GM10847 (cell line): ENCODE measurements around the gene FAM83F.

ENCODE experiments used
- POLR2A ChIP-seq: IDR thresholded peaks from 2 replicates; pipeline ENCODE4 v1.6.1; 2011; ENCODE audit not compliant: insufficient read length; ENCODE audit errors: extremely low read depth

FAM83F gene

GRCh38 chr22:40033586-40034380 lies 39.0 kb downstream of the FAM83F start:
- TF ChIP-seq POLR2A = no peak

DNA sequence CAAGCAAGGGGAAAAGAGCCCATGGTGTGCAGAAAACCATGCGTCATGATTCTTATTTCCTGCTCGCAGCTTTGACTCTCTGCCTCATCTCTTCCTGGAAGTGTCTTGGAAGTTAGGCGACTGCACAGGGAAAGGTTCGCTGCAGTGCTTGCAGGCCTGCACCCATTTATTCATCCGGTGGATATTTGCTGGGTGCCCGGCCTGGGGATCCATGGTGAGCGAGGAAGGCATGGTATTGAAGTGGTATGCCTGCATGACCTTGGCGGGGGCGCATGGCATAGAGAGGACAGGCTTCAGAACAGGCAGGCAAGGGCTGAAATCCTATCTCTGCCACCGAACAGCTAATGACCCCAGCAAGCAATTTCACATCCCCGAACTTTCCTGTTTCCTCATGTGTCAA lies 40.6 kb downstream of the FAM83F start:
- TF ChIP-seq POLR2A = no peak

- no peak for TF ChIP-seq POLR2A
Observed at GRCh38 chr22:40036126-40036525, 41.4 kb downstream of the FAM83F start.

- TF ChIP-seq POLR2A = no peak
Observed at GRCh38 chr22:40036591-40037225, 42.0 kb downstream of the FAM83F start.

GRCh38 chr22:40037320-40037719 lies 42.6 kb downstream of the FAM83F start:
- no peak for TF ChIP-seq POLR2A

- no peak for TF ChIP-seq POLR2A
Observed at GRCh38 chr22:40039482-40040115, 44.8 kb downstream of the FAM83F start.

DNA sequence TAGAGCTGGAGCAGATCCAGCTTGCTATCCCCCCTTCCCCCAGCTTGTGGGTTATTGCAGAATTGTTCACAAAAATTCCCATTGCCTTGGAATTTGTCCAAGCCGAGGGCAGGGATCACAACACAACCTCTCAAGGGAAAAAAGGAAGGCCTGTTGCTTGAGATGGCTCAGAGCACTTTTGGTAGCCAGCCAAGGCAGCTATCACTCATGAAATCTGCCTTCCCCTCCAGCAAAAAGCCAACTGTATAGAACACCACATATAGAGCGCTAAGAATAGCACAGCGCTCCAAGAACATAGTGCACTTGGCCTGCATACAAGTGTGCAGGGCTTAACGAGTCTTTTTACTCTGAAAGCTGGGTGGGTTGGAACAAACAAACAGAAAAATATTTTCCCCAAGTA lies 46.2 kb downstream of the FAM83F start:
- TF ChIP-seq POLR2A = no peak

- no peak for TF ChIP-seq POLR2A
Observed at GRCh38 chr22:40041366-40042137, 46.8 kb downstream of the FAM83F start.

DNA sequence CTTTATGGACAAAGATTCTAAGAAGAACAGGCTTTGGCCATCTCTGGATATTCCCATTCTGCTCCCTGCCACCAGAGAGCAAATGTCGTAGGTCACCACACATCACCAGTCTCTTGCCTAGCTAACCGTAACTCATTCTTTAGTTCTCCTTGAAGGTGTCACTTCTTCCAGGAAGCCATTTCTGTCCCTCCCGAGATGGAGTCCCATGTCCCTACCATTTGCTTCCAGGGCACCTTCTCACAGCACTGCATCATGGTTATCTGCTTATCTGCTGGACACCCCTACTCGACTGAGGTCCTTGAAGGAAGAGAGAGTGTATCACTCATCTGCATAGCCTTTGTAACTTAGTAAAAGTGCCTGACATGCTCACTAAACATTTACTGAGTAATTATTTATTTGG lies 47.6 kb downstream of the FAM83F start:
- TF ChIP-seq POLR2A = no peak

- TF ChIP-seq POLR2A = no peak
Observed at GRCh38 chr22:40043081-40043480, 48.3 kb downstream of the FAM83F start.

DNA sequence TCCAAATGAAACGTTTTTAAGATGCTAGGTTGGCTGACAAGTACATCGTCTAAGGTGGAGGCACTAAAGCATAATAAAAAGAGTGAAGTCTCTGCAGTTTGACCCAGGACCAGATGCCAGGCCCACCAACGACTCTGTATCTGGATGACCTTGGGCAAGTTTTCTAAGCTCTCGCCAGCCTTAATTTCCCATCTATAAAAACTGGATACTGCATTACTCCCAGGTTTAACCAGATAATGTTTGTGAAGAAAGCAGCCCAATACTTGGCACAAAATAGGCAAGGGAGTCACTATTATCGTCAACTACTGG lies 49.0 kb downstream of the FAM83F start:
- TF ChIP-seq POLR2A = no peak

GRCh38 chr22:40044102-40044869 lies 49.5 kb downstream of the FAM83F start:
- peak; percentile 66 for TF ChIP-seq POLR2A

- no peak for TF ChIP-seq POLR2A
Observed at GRCh38 chr22:40044870-40045834, 50.4 kb downstream of the FAM83F start.

DNA sequence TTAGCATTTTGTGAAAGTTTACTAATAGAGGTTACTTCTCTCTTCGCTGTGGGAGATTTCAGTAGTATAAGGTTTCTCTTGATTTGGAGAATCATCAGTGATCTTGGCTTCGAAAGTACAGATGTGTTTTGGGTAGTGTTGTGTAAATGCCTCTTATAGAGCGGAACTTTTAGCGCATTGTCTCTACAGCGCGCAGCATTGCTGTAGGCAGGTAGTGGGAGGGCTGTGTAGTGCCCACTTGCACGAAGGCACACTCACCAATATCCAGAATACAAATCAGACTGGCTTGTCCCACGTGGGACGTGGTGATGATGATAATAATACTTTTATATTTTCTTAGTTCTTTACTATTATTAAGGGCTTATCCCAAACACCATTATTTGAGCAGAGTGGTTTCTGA lies 51.4 kb downstream of the FAM83F start:
- TF ChIP-seq POLR2A = no peak
